HK-2 (cell line): Measurements from ENCODE around the gene RANBP1.

ENCODE experiments used
- DNase-seq: peaks from one replicate; pipeline ENCODE4 v3.0.0-alpha.2; 2018; ENCODE audit not compliant: unreplicated experiment

Gene RANBP1

DNA sequence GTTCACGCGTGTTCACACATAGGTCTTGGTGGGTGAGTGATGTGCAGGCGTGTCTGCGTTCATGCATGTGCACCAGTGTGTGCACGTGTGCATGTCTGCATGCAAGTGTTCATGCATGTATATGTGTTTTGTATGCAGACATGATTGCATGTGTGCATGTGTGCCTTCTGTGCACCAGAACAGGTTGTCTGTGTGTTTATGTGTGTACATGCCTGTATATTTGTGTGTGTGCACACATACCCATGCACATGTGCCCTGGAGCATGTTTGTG lies 20.6 kb downstream of the RANBP1 start:
- DNase-seq = no peak

DNA sequence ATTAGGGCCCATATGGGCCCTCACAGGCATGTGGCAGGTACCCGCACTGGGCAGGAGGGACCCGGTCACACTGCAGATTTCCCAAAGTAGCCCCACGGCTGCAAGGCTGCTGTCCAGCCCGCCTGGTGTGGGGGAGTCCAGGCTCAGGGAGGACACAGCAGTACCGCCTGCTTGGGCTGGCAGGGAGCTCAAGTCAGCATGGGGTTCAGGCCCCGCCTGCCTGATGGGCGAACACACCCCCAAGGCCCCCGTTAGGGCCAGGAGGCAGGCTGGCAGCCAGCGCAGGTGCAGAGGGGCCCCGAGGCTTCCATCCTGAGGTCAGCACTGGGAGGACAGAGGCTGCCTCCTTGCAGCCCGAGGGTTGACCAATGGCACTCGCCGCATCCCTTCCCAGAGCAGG lies 21.2 kb downstream of the RANBP1 start:
- DNase-seq = no peak

DNA sequence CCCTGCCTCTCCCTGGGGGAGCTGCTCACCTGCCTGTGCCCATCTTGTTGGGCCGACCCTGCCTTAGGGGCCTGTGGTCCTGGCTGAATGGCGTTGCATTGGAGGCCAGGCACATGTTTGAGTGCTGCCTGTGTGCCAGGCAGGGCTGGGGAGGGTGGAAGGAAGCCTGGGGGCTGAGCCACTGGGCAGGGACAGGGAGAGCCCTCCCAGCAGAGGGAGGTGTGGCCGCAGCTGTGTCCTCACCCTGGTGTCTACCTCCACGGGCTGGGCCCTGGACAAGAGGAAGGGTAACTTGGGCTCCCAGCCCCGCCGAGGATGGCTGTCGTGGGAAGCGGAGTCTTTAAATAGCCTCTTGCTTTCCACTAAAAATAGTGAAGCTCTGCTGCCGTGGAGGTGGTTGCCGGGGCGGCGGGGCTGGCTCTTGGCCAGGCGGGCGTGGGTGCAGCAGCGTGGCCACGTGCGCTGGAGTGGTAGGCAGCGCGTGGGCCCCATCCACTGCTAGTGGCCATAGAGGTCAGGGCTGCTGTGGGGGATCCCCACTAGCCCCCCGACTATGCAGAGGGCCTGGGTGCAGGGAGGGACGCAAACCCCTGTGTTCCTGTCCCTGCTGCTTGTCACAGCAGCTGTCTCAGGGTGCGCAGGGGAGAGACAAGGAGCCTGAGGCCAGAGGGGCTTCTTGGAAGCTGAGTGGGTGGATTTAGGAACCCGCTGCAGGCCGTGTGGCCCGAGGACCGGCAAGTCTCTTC lies 21.9 kb downstream of the RANBP1 start:
- DNase-seq = no peak

DNA sequence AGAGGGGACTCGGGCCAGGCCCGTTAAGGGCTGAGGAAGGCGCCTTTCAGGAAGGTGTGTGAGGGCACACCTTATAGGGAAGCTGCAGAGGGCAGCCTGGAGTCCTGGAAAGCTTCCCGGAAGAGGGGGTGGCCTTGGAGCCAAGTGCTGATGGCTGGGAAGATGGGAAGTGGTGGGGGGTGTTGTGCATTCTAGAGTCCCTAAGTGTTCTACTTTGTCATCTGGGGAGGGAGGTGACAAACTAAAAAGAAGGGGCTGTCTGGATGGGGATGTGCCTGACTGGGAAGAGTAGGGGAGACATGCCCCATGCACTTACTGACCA lies 22.5 kb downstream of the RANBP1 start:
- no peak for DNase-seq

GRCh38 chr22:20138868-20139267 lies 23.0 kb downstream of the RANBP1 start:
- DNase-seq = no peak

DNA sequence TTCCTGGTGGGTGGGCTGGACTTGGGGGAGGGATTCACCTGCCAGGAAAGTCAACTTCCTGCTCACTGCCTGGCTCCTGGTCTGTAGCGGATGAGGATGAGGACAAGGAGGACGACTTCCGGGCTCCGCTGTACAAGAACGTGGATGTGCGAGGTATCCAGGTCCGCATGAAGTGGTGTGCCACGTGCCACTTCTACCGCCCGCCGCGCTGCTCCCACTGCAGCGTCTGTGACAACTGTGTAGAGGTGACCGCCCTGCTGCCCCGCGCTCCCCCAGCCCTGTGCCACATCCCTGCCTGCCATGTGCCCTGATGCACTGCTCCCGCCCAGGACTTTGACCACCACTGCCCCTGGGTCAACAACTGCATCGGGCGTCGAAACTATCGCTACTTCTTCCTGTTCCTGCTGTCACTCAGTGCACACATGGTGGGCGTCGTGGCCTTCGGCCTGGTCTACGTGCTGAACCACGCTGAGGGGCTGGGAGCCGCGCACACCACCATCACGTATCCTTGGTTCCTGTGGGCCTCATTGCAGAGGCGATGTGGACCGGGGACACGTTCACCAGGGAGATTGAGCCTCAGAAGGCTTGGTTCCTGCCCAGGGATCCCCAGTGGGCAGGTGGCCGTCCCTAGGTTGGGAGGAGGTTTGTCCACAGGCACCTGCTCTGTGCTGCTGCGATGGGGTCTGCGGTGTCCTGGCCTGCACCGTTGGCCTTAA lies 23.6 kb downstream of the RANBP1 start:
- no peak for DNase-seq

DNA sequence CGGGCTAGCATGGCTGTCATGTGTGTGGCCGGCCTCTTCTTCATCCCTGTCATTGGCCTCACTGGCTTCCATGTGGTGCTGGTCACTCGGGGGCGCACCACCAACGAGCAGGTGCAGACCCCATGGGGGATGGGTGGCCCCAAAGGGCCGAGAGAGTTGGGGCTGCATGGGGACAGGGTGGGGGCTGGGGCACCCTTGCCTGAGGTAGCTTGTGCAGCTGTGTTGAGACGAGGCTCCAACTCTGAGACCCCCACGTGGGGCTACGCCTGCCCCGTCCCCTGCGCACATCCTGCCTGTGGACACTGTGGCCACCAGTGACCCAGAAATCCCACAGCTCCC lies 24.2 kb downstream of the RANBP1 start:
- no peak for DNase-seq

GRCh38 chr22:20140521-20140964 lies 24.6 kb downstream of the RANBP1 start:
- DNase-seq = no peak

GRCh38 chr22:20141186-20142077 lies 25.5 kb downstream of the RANBP1 start:
- DNase-seq = peak; percentile 73

DNA sequence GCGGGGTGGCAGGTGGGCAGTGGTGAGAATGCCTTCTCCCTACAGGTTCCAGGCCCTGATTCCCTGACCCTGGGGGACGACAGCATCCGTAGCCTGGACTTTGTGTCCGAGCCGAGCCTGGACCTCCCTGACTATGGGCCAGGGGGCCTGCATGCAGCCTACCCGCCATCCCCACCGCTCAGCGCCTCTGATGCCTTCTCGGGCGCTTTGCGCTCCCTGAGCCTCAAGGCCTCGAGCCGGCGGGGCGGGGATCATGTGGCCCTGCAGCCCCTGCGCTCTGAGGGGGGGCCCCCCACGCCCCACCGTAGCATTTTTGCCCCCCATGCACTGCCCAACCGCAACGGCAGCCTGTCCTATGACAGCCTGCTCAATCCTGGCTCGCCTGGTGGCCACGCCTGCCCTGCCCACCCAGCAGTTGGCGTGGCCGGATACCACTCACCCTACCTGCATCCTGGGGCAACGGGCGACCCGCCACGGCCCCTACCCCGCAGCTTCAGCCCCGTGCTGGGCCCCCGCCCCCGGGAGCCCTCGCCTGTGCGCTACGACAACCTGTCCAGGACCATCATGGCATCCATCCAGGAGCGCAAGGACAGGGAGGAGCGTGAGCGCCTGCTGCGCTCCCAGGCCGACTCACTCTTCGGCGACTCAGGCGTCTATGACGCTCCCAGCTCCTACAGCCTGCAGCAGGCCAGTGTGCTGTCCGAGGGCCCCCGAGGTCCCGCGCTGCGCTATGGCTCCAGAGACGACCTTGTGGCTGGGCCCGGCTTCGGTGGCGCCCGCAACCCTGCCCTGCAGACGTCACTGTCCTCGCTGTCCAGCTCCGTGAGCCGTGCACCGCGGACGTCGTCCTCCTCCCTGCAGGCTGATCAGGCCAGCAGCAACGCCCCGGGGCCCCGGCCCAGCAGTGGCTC lies 27.1 kb downstream of the RANBP1 start:
- DNase-seq = no peak

GRCh38 chr22:20143883-20144665 lies 28.2 kb downstream of the RANBP1 start:
- DNase-seq = no peak

- DNase-seq = no peak
Measured at GRCh38 chr22:20145206-20145831, 29.4 kb downstream of the RANBP1 start.

DNA sequence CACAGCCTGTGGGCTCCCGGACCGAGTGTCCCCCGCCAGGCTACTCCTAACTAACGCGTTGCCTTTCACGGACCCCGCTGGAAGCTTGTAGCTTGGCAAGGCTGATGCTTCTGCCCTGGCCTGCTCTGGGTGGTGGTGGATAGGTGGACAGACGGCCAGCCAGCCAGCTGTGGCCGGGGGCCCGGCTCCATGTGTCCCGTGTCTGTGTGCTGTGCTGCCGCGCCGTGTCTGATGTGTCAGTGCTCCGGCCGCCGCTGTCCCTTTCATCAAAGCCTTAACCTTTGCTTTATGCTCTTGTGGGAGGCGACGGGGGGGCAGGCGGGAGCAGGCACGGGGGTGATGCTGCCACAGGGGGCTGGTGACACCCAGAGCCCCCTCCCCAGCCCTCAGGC lies 29.9 kb downstream of the RANBP1 start:
- DNase-seq = no peak

DNA sequence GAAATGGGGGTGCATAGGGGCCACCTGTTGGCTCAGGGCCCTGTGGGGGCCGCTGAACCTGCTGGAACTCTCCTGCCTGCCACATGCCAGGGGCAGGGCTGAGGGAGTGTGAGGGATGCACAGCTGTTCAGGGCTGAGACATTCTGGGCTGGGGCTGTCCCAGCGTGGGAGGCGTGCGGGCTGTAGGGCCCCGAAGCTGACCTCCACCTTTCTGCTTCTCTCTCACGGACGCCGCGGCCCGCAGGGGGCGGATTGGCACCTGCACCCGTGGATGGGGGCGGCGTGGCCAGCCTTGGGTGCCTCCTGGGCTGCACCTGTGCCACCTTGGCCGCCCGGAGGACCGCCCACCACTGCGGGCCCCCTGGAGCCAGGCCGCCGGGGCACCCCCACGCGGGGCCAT lies 30.9 kb downstream of the RANBP1 start:
- no peak for DNase-seq

DNA sequence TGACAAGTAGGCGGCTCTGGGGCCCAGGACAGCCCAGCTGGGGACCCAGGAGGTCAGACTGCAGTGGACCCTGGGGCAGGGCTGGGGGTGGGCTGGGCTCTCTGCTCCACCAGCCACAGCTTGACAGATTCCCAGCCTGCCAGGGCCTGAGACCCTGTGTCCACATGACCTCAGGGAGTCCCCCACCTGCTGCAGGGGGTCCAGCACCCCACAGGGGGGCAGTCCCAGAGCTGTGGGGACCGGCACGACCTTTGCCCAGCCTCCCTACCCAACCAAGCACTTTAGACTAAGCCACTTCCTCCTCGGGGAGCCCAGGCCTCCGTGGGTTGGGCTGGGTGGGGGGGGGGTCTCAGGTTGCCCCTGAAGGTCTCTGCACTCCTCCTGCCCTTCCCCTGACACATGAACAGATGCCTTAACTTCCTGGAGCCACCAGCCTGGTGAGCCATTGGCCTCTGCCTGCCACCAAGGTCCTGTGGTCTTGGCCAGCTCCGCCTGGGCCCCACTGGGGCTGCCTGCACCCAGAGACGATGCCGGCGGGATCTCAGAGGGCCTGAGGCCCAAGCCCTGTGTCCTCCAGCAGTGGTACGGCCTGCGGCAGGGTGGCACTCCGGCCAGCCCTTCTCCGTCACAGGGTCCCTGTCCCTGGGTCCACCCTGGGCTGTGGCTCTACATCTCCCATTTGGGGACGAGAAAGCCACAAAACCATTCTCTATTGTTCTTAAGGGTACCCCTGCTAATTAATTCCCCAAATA lies 31.5 kb downstream of the RANBP1 start:
- DNase-seq = no peak

GRCh38 chr22:20148414-20148813 lies 32.5 kb downstream of the RANBP1 start:
- no peak for DNase-seq

DNA sequence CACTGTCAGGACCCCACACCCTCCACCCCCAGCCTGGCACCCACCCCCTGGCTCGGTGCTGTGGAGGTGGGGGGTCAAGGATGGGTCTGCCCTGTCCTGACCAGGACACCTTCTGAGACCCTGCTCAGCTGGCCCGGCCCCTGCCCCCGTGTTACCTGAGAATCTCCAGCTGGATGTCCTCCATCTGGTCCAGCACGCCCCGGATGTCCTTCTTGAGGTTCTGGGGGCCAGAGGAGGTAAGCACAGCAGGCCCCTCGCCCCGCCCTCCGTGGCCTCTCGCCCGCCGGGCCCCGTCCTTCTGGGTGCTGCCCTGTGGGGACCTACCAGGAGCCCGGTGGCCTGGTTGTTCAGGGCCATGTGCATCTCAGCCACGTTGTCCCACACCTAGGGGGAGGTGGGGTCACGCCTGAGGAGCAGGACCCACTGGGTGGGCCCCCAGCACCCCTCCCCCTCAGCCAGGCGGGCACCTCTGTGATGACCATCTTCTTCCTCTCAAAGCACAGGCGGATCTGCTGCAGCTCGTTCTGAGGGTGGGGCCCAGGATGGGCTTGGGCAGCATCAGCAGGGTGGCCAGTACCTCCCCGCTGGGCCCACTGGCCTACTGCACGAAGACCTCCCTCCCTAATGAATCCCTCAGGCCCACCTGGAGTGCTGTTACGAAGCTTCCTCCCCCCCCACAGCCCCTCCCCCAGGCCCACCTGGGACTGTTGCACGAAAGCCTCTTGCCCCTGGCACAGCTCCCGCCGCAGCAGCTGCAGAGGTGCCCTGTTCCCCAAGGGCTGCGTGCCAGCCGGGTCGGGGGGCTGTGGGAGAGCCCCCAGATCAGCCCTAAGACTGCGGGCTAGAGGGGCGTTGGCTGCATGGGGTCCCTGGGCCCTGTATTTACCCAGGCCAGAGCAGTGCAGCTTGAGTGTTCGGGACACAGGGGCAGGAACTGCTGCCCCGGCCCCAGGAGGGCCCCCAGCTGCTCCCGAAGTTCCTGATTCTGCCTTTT lies 33.6 kb downstream of the RANBP1 start:
- DNase-seq = no peak

GRCh38 chr22:20150381-20151275 lies 34.7 kb downstream of the RANBP1 start, which contains the start of gene CCDC188:
TSS of gene CCDC188 (minus strand) at chr22:20151055. CDS start at chr22:20150986, 69 bp downstream.
- no peak for DNase-seq
